Prostate gland (tissue), 2 donors: ENCODE data around the gene PSMB2.

Experiments used
- CTCF ChIP-seq, 4 experiments: fragments of 200-600 bp in 2 of 4; fragments of 450-650 bp in 2 of 4; sonication (generic) in 2 of 4; IDR thresholded peaks; 1 replicate in 3 of 4; 2 replicates in 1 of 4; pipeline ENCODE4 v1.5.1; 2016 to 2019; ENCODE audit warnings: antibody characterized with exemption in 4 of 4, mild to moderate bottlenecking in 2 of 4, moderate library complexity in 2 of 4
- POLR2A ChIP-seq: fragments of 450-650 bp; IDR thresholded peaks from one replicate; pipeline ENCODE4 v1.6.1; 2016; ENCODE audit warnings: antibody characterized with exemption, mild to moderate bottlenecking
- POLR2AphosphoS5 ChIP-seq: sonication (generic); formaldehyde crosslinking; IDR thresholded peaks from one replicate; pipeline ENCODE4 v1.6.1; 2017; ENCODE audit warnings: antibody characterized with exemption

DNA sequence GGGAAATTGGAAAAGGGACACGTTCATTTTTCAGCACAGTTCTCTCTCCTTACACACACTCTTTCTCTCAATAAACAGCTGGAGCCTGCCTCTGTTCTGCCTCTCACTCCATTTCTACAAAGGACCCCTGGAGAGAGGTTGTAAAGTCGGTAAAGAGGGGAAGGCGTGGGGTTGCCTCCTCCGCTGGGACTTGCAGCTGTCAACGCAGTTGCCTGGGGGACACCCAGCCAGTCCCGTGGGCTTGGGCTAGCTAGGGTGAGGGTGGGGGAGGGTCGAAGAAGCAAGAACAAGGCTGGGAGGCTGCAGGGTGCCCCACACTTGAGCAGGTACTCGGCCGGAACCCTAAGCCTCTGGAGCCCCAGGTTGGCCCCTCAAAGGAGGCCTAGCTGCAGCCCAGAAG lies 49.8 kb upstream of the PSMB2 start:
- TF ChIP-seq CTCF (IDR thresholded peaks at IDR 0.05) (no peak), POLR2A (no peak), POLR2AphosphoS5 (no peak)
